AG04449 (cell line): ENCODE measurements around the gene KIF5B.
"Not testable (repeated sequence)": the region's sequence is repeated elsewhere in the genome, so short reads cannot be mapped to it uniquely, and the experiment has no call there.

Source experiments
- CTCF ChIA-PET: fragments of 350-600 bp; formaldehyde crosslinking; extraction: SDS; loops from one replicate; lab custom pipeline; 2021; ENCODE audit warnings: antibody characterized with exemption; lab: Yijun Ruan, JAX
- POLR2A ChIA-PET: fragments of 400-600, 350-600 bp; formaldehyde crosslinking; extraction: SDS; loops from one replicate; lab custom pipeline; 2020; ENCODE audit warnings: antibody characterized with exemption, inconsistent platforms; lab: Yijun Ruan, JAX
- DNase-seq: peaks from one replicate; pipeline ENCODE4 v3.0.0-alpha.2; 2010; ENCODE audit warnings: low read depth, low spot score
- H3K4me3 ChIP-seq: 2 replicates; pipeline ENCODE4 v1.5.1; 2011; ENCODE audit warnings: low read depth, mild to moderate bottlenecking, control low read depth, low read length
- TF ChIP-seq, protein P1 (sequence below): IDR thresholded peaks from one replicate; pipeline ENCODE4 v1.5.1; 2011; ENCODE audit warnings: mild to moderate bottlenecking, moderate library complexity, low read length, control low read depth, inconsistent platforms; ENCODE audit not compliant: insufficient read depth; ENCODE audit errors: missing control alignments

KIF5B gene

DNA sequence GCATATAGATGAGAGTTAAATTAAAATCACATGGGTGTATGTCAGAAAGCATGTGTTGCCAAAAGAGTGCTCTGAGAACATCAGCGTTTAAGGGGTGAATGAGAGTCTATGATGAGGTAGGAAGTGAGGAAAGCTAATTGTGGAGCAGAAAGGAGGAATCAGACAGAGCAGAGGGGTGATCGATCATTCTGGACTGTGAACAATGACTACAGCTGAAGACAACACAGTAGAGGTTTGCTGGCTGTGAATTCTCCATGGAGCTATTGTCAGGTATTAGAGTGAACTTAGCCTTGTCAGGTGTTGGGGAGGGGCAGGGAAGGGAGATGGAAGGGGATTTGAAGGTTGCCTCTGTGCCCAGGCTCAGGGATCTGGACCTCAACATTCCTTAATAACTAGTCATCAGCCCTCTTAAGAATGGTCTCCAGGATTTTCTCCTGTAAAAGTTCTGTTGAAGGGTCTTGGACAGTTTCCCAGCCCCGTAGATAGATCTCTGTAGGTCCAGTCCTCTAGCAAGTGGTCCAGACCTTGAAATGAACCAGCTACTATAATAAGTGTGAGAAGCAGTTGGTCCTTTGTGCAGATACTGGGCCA lies 57.1 kb downstream of the KIF5B start:
- TF ChIP-seq, protein P1, sequence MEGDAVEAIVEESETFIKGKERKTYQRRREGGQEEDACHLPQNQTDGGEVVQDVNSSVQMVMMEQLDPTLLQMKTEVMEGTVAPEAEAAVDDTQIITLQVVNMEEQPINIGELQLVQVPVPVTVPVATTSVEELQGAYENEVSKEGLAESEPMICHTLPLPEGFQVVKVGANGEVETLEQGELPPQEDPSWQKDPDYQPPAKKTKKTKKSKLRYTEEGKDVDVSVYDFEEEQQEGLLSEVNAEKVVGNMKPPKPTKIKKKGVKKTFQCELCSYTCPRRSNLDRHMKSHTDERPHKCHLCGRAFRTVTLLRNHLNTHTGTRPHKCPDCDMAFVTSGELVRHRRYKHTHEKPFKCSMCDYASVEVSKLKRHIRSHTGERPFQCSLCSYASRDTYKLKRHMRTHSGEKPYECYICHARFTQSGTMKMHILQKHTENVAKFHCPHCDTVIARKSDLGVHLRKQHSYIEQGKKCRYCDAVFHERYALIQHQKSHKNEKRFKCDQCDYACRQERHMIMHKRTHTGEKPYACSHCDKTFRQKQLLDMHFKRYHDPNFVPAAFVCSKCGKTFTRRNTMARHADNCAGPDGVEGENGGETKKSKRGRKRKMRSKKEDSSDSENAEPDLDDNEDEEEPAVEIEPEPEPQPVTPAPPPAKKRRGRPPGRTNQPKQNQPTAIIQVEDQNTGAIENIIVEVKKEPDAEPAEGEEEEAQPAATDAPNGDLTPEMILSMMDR: no peak
- ChIA-PET POLR2A (no interaction called here), CTCF (interaction anchor here (4.8 kb wide), 1 partner anchor 138 kb away, joined by 33 read pairs; no protein-coding TSS in a partner anchor)
- no peak overlapping the region for H3K4me3 ChIP-seq
- DNase-seq: no peak

DNA sequence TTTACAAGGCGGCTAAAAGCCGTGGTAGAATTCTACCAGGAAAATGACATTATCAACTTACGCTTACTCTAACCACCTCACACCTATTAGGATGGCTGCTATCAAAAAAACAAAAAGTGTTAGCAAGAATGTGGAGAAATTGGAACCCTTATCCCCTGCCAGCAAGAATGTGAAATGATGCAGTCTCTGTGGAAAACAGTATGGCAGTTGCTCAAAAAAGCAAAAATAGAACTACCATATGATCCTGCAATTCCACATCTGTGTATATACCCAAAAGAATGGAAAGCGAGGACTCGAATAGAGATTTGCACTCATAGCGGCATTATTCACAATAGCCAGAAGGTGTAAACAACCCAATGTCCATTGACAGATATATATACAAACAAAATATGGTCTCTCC lies 61.3 kb downstream of the KIF5B start:
- no peak overlapping the region for H3K4me3 ChIP-seq
- TF ChIP-seq, protein P1: no peak
- ChIA-PET POLR2A (no interaction called here), CTCF (no interaction called here)
- no peak for DNase-seq

DNA sequence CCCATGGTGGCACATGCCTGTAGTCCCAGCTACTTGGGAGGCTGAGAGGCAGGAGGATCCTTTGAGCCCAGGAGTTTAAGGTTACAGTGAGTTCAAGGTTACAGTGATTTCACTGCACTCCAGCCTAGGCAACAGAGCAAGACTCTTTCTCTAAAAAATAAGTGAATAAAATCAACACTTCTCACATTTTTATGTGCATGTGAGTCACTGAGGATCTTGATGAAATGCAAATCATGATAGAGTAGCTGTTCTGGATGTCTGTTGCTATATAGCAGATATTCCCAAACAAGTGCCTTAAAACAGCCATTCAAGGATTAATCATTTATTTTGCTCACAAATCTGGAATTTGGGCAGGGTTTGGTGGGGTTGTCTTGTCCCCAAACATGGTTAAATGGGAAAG lies 65.3 kb downstream of the KIF5B start:
- CTCF ChIA-PET: no interaction called here
- TF ChIP-seq, protein P1: no peak
- POLR2A ChIA-PET: no interaction called here
- DNase-seq: no peak
- H3K4me3 ChIP-seq: no peak overlapping the region

GRCh38 chr10:31987786-31988185 lies 68.4 kb downstream of the KIF5B start:
- CTCF ChIA-PET: interaction anchor here (0.7 kb wide), 1 partner anchor 129 kb away, joined by 3 read pairs; no protein-coding TSS in a partner anchor
- POLR2A ChIA-PET, H3K4me3 ChIP-seq, DNase-seq: not testable (repeated sequence)

GRCh38 chr10:31982111-31982510 lies 74.1 kb downstream of the KIF5B start:
- no peak overlapping the region for H3K4me3 ChIP-seq
- TF ChIP-seq, protein P1: no peak
- DNase-seq: no peak
- ChIA-PET CTCF (interaction anchor here (1.0 to 1.7 kb wide), 3 partner anchors 9 to 20 kb away, joined by 3 to 5 read pairs (median 4); no protein-coding TSS in a partner anchor), POLR2A (no interaction called here)

GRCh38 chr10:31980471-31980870 lies 75.8 kb downstream of the KIF5B start:
- ChIA-PET CTCF (no interaction called here), POLR2A (no interaction called here)
- H3K4me3 ChIP-seq: no peak overlapping the region
- no peak for DNase-seq
- TF ChIP-seq, protein P1: no peak

GRCh38 chr10:31979071-31979470 lies 77.2 kb downstream of the KIF5B start:
- POLR2A ChIA-PET, DNase-seq, H3K4me3 ChIP-seq, CTCF ChIA-PET: not testable (repeated sequence)
